Measurements from ENCODE around the gene SEC22C. TPM values are rescaled to one million over a fixed set of nuclear protein-coding genes. Genes with fewer than 3 reads are reported as not detected.
"Not testable (repeated sequence)": the region's sequence is repeated elsewhere in the genome, so short reads cannot be mapped to it uniquely, and the experiment has no call there.

The SEC22C gene
- total RNA-seq, 4 donors from 2014 or later: 46.0 to 81.2 (median 56.1) TPM

GRCh38 chr3:42557854-42558253 is 23.9 kb downstream of the SEC22C start:
- no peak for ATAC-seq (ENCODE audit: low FRiP score)
- TF ChIP-seq CTCF (IDR thresholded peaks at IDR 0.05): no peak

GRCh38 chr3:42556817-42557216 is 24.9 kb downstream of the SEC22C start:
- ATAC-seq (ENCODE audit: low FRiP score); DNase-seq (ENCODE audit: low spot score): not testable (repeated sequence)

More at GRCh38 chr3:42557854-42558253, 23.9 kb downstream of the SEC22C start:
- no peak for DNase-seq (ENCODE audit: low spot score)

GRCh38 chr3:42556089-42556632 is 25.6 kb downstream of the SEC22C start:
- no peak for TF ChIP-seq CTCF (IDR thresholded peaks at IDR 0.05)
- ATAC-seq (ENCODE audit: low FRiP score) (no peak), DNase-seq (ENCODE audit: low spot score) (no peak)

GRCh38 chr3:42552830-42553229 is 28.9 kb downstream of the SEC22C start:
- DNase-seq (ENCODE audit: low spot score): no peak
- ATAC-seq (ENCODE audit: low FRiP score): no peak
- no peak for TF ChIP-seq CTCF (IDR thresholded peaks at IDR 0.05)

GRCh38 chr3:42550250-42550649 is 31.5 kb downstream of the SEC22C start:
- TF ChIP-seq CTCF (IDR thresholded peaks at IDR 0.05): no peak
- no peak for DNase-seq (ENCODE audit: low spot score)
- no peak for ATAC-seq (ENCODE audit: low FRiP score)

- ATAC-seq (ENCODE audit: low FRiP score) (no peak), DNase-seq (ENCODE audit: low spot score) (no peak)
- TF ChIP-seq CTCF (IDR thresholded peaks at IDR 0.05): no peak
Measured at GRCh38 chr3:42549131-42549530, 32.6 kb downstream of the SEC22C start.

- peak; percentile 51 for DNase-seq (ENCODE audit: low spot score)
- peak; percentile 40 for ATAC-seq (ENCODE audit: low FRiP score)
- peak in 2 of 3 donors; percentile 48 to 85 for TF ChIP-seq CTCF (IDR thresholded peaks at IDR 0.05)
Measured at GRCh38 chr3:42547401-42547945, 34.3 kb downstream of the SEC22C start.

Data from omental fat pad (tissue), 4 donors.